ENCODE measurements around the gene SERPINE2.

DNA sequence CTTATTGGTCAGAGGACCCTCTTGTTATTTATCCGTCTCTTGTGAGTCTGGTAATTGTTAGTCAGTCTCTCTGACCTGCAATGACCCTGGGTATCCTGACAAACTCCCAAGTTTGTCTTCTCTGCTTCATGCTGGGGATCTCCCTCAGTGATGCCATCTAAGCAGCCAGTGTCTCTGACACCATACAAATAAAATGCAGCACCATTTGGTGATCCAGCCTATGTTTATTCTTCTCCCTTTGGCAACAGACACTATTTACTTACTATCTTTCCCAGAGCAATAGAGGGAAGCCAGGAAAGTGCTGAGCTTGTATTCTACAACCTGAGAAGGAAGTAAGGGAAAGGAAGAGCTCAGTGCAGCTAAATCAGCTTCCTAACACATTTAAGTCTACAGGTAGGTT lies 15.9 kb downstream of the SERPINE2 start:
- TF ChIP-seq, protein P1, sequence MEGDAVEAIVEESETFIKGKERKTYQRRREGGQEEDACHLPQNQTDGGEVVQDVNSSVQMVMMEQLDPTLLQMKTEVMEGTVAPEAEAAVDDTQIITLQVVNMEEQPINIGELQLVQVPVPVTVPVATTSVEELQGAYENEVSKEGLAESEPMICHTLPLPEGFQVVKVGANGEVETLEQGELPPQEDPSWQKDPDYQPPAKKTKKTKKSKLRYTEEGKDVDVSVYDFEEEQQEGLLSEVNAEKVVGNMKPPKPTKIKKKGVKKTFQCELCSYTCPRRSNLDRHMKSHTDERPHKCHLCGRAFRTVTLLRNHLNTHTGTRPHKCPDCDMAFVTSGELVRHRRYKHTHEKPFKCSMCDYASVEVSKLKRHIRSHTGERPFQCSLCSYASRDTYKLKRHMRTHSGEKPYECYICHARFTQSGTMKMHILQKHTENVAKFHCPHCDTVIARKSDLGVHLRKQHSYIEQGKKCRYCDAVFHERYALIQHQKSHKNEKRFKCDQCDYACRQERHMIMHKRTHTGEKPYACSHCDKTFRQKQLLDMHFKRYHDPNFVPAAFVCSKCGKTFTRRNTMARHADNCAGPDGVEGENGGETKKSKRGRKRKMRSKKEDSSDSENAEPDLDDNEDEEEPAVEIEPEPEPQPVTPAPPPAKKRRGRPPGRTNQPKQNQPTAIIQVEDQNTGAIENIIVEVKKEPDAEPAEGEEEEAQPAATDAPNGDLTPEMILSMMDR (IDR thresholded peaks at IDR 0.05): no peak
- TF ChIP-seq POLR2A (IDR thresholded peaks at IDR 0.05): no peak
- TF ChIP-seq EP300 (IDR thresholded peaks at IDR 0.05; ENCODE audit: low read depth): no peak
